Activated CD8-positive, alpha-beta memory T cell treated with anti-CD3 and anti-CD28 coated beads for 24 hours (primary cell): Measurements from ENCODE around the gene ISG15.
A peak's percentile ranks its signal among the peaks of the same experiment; 100 is the strongest.
"Not testable (repeated sequence)": the region's sequence is repeated elsewhere in the genome, so short reads cannot be mapped to it uniquely, and the experiment has no call there.

Experiments used
- DNase-seq: peaks from one replicate; pipeline ENCODE4 v3.0.0-alpha.2; 2020

ISG15 gene

DNA sequence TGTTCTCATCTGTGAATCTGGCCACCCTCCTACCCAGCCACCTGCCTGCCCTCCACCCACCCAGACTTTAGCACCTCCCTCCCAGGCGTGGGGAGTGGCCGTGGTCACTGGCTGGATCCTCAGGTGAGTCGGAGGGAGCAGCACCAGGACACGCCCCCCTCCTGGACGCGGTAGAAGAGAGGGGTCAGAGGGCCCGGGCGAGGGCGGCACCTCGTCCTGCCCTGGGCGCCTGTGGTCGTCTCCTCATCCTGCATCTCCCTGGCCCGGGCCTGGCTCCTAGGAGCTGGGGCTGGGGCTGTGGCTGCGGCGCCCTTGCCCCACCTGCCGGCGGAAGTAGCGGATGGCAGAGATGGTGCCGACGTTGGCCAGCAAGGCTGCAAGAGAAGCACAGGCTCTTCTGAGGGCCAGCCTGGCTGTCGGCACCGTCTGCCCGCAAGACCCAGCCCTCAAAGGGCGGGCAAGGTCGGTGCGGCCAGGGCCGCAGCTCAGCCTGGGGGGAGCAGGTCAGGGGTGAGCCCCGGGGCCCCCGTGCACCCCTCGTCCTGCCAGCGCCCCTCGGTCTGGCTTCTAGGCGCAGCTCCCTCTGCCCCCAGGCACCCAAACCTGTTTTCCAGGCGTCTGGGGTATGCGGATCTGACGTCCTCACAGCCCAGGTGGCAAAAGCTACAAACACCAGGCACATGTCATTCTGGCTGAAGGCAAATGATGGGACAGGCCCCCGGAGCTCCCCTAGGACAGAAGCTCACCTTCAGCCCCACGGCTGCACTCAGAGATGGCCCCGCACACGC, 37.2 kb upstream of the ISG15 start:
- DNase-seq: peak; percentile 86

DNA sequence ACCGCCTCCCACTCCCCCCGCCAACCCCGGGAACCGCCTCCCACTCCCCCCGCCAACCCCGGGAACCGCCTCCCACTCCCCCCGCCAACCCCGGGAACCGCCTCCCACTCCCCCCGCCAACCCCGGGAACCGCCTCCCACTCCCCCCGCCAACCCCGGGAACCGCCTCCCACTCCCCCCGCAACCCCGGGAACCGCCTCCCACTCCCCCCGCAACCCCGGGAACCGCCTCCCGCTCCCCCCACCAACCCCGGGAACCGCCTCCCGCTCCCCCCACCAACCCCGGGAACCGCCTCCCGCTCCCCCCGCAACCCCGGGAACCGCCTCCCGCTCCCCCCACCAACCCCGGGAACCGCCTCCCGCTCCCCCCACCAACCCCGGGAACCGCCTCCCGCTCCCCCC, 36.5 kb upstream of the ISG15 start:
- not testable (repeated sequence) for DNase-seq

- DNase-seq: no peak
Measured at GRCh38 chr1:978069-978834, 35.0 kb upstream of the ISG15 start.

DNA sequence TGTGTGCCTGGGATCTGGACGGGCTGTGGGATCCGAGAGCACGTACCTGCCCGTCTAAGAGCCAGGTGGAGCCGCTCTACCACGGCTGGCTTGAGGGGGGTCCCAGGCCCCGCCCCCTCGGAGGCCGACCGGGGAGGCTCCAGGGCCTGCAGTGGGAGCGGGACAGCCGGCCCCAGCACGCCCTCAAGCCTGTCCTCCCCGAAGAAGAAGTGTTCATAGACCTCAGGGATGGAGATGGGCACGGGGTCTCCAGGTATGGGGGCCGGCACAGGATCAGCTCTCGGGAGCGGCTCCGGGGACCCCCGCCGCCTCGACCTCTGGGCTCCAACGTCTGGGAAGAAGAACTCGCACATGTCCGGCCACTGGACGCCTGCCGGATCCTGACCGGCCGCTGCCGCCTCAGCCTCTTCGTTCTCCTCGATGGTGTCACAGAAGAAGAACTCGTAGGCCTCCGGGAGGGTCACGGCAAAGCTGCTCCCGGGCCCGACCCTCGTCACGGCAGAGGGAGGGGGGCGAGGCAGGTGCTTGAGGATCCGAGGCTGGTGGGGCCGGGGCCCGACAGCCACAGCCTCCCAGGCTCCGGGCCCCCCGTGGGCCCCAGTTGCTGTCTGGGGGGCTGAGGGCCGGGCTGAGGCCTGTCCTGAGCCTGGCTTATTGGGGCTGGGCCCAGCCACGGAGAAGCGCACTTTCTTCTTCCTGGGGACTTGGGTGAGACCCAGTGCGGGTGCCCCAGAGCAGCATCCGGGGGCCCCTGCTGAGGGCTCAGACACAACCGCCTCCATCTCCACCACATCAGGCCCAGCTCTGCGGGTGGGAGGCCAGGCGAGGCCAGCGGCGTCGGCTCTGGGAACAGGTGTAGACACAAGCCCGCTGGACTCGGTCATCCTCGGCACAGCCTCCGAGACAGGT, 34.2 kb upstream of the ISG15 start:
- no peak for DNase-seq

- DNase-seq: no peak
Measured at GRCh38 chr1:979744-980072, 33.6 kb upstream of the ISG15 start.

DNA sequence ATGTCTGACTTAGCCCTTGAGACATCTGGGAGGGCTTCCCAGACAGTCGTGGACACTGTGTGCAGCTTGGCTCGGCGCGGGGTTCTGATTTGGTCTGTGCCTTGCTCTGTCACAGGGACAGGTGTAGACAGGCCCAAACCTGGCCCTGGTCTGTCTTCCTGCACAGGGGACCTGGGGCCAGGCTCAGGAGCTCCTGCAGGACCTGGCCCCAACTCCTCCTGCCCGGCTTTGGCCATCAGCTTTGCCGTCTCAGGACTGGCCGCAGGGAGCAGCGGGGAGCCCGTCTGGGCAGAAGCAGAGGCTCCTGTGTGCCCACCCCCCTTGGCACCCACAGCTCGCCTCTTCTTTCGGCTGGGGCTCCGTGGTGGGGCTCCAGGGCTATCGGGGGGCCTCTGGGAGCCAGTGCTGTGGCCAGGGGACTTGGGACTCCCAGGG, 33.1 kb upstream of the ISG15 start:
- DNase-seq: no peak

DNA sequence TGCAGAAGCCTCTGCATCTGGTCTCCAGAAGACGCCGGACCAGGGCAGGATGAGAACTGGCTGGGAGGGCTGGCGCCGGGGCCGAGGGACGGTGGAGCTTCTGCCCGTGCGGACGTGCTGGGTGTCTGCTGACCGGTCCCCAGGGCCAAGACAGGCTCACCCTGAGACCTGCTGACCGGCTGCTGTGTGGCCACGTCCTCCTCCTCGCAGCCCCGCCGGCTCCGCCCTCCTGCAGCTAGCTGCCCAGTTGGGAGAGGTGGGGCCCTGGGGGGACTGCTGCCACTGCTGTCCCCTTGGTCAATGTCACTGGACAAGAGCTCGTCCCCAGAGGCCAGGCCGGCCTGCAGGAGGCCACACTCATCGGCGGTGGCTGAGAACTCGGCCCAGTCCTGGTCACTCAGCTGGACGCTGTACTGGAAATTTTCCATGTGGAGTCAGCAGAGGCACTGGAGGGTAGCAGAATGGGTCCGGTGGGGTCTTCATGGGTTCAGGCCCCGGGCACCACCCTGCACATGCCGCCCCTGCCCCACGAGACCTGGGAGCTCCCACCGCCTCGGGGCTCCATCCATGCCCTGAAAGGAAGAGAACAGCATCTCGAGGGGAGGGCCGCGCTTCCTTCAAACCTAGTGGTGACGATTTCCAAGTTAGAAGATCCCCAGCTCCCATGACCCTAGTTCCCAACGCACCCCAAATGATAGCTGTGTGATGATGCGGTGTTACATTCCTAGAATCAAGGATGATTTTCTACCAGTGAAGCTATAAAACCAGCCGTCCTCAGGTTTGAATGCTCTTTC, 32.5 kb upstream of the ISG15 start:
- no peak for DNase-seq

DNA sequence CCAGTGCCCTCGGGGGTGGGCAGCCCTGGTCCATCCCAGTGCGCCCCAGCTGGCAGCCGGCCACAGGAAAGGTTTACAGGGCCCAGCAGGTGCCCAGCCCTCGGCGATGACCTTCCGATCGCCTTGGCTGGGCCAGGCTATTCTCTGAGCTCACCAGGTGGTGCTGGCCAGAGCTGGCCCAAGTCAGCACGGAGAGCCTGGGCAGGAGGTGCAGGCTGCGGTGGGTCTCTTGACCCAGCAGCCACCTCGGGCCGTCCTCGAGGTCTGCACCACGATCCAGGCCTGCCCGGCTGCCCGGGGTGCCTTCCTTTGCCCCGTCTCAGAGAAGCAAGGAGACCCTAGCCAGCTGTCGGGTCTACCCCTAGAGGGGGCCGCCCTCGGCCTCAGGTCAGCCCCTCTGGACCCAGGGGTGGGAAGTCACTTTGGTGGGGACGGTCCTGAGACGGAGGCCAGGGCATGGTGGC, 31.8 kb upstream of the ISG15 start:
- DNase-seq: no peak

DNA sequence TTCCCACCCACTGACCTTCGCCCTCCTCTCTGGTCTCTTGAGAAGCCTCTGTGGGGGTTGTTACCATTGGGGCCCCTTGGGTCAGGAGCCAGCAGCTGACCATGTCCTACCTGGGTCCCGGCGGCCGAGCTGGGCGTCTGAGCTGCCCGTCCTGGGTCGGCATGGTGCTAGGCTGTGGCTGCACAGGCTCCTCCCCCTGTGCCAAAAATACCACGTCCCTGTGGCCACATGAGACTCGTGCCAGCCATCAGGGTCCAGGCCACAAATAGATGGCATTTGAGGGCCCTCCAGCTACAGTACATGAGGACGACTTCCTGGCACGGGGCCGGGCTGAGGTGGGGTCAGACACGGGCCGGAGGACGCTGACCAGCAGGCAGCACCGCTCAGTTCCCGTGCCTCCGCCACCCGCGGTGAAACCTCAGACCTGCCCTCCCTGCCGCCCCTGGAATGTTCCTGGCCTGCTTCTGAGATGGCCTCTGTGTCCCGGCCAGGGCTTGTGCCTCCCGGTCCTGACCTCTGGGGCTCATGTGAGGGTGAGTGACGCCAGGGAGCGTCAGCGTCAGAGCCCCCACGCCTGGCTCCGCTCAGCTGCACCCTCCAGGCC, 31.2 kb upstream of the ISG15 start, which contains the start of gene PERM1:
Gene PERM1, minus strand, starts transcription at position 139 of the 604 bp plus-strand sequence. CDS start 1,064 bp downstream, outside the sequence.
- DNase-seq: no peak

DNA sequence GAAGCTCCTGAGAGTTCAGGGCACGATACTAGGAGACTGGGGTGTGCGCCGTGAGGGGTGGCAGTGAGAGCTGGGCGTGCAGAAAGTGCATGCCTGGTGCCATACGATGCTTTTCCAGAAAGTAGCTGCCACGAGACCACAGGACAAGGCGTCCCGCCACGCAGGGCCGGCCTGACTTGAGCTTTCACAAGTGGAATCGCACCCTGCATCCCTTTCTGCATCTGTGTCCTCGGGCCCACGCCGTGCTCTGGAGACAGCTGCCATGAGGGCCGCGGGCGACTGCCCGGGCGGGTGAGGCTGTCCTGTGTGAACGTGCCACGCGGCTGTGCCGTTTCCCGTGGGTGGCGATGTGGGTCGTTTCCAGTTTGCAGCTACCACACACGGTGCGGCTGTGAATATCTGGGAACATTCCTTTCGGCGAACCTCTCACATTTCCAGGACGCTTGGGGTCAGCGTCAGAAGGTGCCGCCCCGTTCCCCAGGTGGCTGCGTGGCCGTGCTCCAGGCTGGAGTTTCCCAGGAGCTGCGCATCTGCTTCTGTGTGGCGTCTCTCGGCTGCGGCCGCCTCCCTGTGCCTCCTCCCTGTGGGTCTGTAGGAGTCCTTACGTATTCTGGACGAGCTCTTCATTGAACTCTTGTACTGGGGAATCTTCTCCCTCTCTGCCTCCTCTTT, 30.4 kb upstream of the ISG15 start:
- DNase-seq: no peak

DNA sequence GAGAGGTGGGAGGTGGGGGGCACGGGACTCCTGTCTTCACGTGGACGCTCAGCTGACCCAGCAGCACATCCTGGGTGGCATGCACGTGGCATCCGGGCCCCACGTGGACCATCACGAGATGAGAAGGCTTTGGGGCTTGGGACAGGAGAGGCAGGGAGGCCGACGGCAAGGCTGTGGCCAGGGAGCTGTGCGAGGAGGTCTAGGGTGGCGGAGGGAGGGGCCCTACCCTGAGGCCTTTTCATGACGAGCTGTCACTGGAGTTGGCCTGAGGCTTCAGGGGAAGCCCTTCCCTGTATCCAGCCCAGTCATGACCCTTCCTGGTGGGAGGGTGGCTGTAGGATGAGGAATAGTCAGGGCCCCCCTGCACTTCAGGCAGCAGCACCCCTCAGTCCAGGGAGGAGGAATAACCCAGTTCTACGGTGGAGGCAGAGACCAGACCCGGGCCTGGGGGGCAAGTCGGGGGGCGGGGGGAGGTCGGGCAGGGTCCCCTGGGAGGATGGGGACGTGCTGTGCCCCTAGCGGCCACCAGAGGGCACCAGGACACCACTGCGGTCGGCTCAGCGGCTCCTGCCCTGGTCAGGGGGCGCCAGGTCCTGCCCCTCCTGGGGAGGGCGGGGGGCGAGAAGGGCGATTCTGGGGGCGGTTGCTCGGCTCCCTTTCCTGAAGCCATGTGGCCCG, 29.4 kb upstream of the ISG15 start:
- DNase-seq: peak; percentile 88

- no peak for DNase-seq
Measured at GRCh38 chr1:984476-984814, 28.9 kb upstream of the ISG15 start.

- no peak for DNase-seq
Measured at GRCh38 chr1:985126-985525, 28.2 kb upstream of the ISG15 start.

DNA sequence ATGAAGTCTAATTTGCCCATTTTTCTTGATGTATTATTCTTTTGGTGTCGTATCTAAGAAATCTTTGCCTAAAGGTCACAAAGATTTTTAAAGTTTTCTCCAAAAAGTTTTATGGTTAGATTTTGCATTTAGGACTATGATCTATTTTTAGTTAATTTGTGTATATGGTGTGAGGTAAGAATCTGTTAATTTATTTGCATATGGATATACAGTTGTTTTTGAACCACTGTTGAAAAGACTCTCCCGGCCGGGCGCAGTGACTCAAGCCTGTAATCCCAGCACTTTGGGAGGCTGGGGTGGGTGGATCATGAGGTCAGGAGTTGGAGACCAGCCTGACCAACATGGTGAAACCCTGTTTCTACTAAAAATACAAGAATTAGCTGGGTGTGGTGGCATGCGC, 25.2 kb upstream of the ISG15 start:
- not testable (repeated sequence) for DNase-seq

DNA sequence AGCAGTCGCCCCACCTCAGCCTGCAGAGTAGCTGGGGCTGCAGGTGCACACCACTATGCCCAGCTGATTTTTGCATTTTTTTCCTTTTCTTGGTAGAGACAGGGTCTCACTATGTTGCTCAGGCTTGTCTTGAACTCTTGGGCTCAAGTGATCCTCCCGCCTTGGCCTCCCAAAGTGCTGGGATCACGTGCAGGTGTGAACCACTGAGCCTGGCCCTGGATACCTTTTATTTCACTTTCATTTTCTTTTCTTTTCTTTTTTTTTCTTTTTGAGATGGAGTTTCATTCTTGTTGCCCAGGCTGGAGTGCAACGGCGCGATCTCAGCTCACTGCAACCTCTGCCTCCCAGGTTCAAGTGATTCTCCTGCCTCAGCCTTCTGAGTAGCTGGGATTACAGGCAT, 22.0 kb upstream of the ISG15 start:
- not testable (repeated sequence) for DNase-seq

DNA sequence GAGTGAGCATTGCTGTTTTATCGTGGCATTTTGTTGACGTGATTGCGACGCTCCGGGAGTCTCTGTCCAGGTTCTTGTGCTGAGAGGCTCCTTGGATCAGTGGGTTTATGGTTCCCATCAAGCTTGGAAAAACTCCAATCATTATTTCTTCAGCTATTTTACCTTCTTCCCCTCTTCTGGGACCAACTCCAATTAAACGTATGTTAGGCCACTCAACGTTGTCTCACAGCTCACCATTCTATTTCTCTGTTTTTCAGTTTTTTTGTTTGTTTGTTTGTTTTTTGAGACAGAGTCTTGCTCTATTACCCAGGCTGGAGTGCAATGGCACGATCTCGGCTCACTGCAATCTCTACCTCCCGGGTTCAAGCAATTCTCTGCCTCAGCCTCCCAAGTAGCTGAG, 21.4 kb upstream of the ISG15 start:
- DNase-seq: no peak

DNA sequence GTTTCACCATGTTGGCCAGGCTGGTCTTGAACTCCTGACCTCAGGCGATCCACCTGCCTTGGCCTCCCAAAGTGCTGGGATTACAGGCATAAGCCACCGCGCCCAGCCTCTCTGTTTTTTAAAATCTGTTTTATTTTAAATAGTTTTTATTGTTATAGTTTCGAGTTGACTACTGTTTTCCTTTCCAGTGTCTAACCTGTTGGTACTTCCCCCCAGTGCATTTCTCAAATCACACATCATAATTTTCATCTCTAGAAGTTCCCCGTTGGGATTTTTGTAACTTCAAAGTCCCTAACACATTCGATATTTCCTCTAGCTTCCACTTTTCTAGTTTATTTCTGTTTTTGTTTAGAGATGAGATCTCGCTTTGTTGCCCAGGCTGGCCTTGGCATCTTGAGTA, 20.9 kb upstream of the ISG15 start:
- no peak for DNase-seq

DNA sequence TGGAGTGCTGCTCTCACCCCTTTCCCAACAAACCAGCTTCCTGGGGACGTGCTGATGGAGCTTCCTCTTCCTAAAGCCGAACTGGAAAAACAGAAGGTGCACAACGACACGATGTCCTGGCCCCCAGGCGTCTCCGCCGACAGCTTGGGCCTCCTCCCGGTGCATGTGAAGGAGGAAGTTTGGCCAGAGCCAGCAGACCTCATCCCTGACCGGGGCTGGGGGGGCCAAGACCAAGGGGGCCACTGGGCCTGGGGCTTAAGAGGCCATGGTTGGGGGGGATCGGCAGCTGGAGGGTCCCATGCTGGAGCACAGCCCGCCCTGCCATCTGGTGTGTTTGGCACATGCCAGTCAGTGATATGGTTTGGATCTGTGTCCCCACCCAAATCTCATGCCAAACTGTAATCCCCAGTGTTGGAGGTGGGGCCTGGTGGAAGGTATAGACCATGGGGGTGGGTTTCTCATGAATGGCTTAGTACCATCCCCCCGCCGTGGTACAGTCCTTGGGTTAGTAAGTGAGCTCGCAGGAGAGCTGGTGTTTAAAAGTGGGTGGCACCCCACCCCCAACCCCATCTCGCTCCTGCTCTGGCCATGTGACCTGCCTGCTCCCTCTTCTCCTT, 19.8 kb upstream of the ISG15 start:
- no peak for DNase-seq

GRCh38 chr1:994546-994945, 18.8 kb upstream of the ISG15 start:
- DNase-seq: not testable (repeated sequence)
